Tibial nerve (tissue), 4 donors: ENCODE data around the gene MECR.

Experiments
- EP300 ChIP-seq, 2 donors: sonication (generic); formaldehyde crosslinking; IDR thresholded peaks; one replicate each; pipeline ENCODE4 v1.6.1; 2017; ENCODE audit warnings: antibody characterized with exemption in 2 of 2, mild to moderate bottlenecking in 1 of 2
- POLR2A ChIP-seq, 2 donors: fragments of 450-650 bp; IDR thresholded peaks; one replicate each; pipeline ENCODE4 v1.6.1; 2017; ENCODE audit warnings: antibody characterized with exemption in 2 of 2, mild to moderate bottlenecking in 2 of 2, moderate library complexity in 2 of 2
- TF ChIP-seq, protein P1 (sequence below), 5 experiments: fragments of 200-600 bp in 3 of 5; fragments of 450-650 bp in 2 of 5; sonication (generic) in 3 of 5; IDR thresholded peaks; one replicate each; pipeline ENCODE4 v1.5.1; 2016 to 2019; ENCODE audit warnings: antibody characterized with exemption in 5 of 5, mild to moderate bottlenecking in 3 of 5, moderate library complexity in 2 of 5

DNA sequence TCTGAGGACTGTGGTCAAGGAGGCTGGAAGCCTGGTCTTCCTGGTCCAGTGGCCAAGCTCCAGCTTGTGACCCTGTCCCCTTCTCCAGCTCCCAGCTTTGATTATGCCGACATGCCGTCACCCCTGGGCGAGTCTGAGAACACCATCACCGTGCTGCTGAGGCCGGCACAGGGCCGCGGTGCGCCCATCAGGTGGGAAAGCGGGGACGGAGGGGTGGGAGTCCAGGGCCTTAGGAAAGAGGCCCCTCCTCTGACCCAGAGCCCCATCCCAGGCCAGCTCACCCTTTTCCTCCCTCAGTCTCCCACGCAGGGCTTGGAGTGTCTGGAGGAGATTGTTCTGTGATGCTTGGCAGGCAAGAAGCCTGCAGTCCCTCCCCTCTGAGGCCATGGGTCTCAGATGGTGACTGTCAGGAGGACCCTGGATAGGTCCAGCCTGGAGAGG lies 49.2 kb upstream of the MECR start:
- TF ChIP-seq, protein P1, sequence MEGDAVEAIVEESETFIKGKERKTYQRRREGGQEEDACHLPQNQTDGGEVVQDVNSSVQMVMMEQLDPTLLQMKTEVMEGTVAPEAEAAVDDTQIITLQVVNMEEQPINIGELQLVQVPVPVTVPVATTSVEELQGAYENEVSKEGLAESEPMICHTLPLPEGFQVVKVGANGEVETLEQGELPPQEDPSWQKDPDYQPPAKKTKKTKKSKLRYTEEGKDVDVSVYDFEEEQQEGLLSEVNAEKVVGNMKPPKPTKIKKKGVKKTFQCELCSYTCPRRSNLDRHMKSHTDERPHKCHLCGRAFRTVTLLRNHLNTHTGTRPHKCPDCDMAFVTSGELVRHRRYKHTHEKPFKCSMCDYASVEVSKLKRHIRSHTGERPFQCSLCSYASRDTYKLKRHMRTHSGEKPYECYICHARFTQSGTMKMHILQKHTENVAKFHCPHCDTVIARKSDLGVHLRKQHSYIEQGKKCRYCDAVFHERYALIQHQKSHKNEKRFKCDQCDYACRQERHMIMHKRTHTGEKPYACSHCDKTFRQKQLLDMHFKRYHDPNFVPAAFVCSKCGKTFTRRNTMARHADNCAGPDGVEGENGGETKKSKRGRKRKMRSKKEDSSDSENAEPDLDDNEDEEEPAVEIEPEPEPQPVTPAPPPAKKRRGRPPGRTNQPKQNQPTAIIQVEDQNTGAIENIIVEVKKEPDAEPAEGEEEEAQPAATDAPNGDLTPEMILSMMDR (IDR thresholded peaks at IDR 0.05), result no peak
- TF ChIP-seq EP300 (IDR thresholded peaks at IDR 0.05) (no peak), POLR2A (IDR thresholded peaks at IDR 0.05) (no peak)
